Measurements from ENCODE around the gene PIWIL4. TPM values are rescaled to one million over a fixed set of nuclear protein-coding genes. Genes with fewer than 3 reads are reported as not detected.

The PIWIL4 gene
- polyA plus RNA-seq, 1 donor = 16.0 TPM

Other genes with a start within 250 kb of the PIWIL4 start
- gene GPR83, start 165.9 kb upstream of the PIWIL4 start, polyA plus RNA-seq = 1.2 TPM
- gene MRE11, start 73.5 kb upstream of the PIWIL4 start, polyA plus RNA-seq = 21.5 TPM
- gene ANKRD49, start 73.4 kb upstream of the PIWIL4 start, polyA plus RNA-seq = 29.3 TPM
- not detected for gene C11orf97, start 54.9 kb upstream of the PIWIL4 start, polyA plus RNA-seq
- 21.6 TPM for gene FUT4, start 23.4 kb upstream of the PIWIL4 start, polyA plus RNA-seq
- 15.5 TPM for gene AMOTL1, start 201.0 kb downstream of the PIWIL4 start, polyA plus RNA-seq